H9 (cell line): Measurements from ENCODE around the gene MAP3K21. TPM values are rescaled to one million over a fixed set of nuclear protein-coding genes. Genes with fewer than 3 reads are reported as not detected.
A peak's percentile ranks its signal among the peaks of the same experiment; 100 is the strongest.

ENCODE experiments used
- DNase-seq: peaks from one replicate; pipeline ENCODE4 v3.0.0-alpha.2; 2017
- H2AFZ ChIP-seq: one replicate; pipeline ENCODE4 v1.6.1; 2013; ENCODE audit warnings: mild to moderate bottlenecking, low read length, control low read depth, moderate library complexity
- H2AK5ac ChIP-seq: 2 replicates; pipeline ENCODE4 v1.6.1; 2013; ENCODE audit warnings: low read length, control low read depth, mixed read lengths; ENCODE audit not compliant: insufficient read length
- H2BK120ac ChIP-seq: one replicate; pipeline ENCODE4 v1.6.1; 2013; ENCODE audit warnings: low read depth, mild to moderate bottlenecking, low read length, control low read depth, inconsistent platforms; ENCODE audit not compliant: poor library complexity, severe bottlenecking
- H2BK12ac ChIP-seq: 2 replicates; pipeline ENCODE4 v1.6.1; 2013; ENCODE audit warnings: low read length, control low read depth, mixed read lengths, low read depth; ENCODE audit not compliant: insufficient read length
- H2BK15ac ChIP-seq: 2 replicates; pipeline ENCODE4 v1.6.1; 2013; ENCODE audit warnings: low read depth, low read length, control low read depth
- H2BK20ac ChIP-seq: one replicate; pipeline ENCODE4 v1.6.1; 2013; ENCODE audit warnings: low read depth, mild to moderate bottlenecking, low read length, control low read depth, inconsistent platforms; ENCODE audit not compliant: poor library complexity, severe bottlenecking
- H2BK5ac ChIP-seq: 2 replicates; pipeline ENCODE4 v1.6.1; 2013; ENCODE audit warnings: low read length, control low read depth, mixed read lengths; ENCODE audit not compliant: insufficient read length
- H3K14ac ChIP-seq: 2 replicates; pipeline ENCODE4 v1.6.1; 2013; ENCODE audit warnings: low read length, control low read depth; ENCODE audit not compliant: insufficient read depth
- H3K18ac ChIP-seq: 2 replicates; pipeline ENCODE4 v1.6.1; 2013; ENCODE audit warnings: low read depth, mild to moderate bottlenecking, mixed read lengths, low read length, control low read depth; ENCODE audit not compliant: insufficient read length
- H3K23ac ChIP-seq: 2 replicates; pipeline ENCODE4 v1.6.1; 2013; ENCODE audit warnings: low read length, control low read depth, mixed read lengths, low read depth; ENCODE audit not compliant: insufficient read length
- H3K23me2 ChIP-seq: 2 replicates; pipeline ENCODE4 v1.6.1; 2013; ENCODE audit warnings: low read depth, mild to moderate bottlenecking, mixed read lengths, low read length, control low read depth; ENCODE audit not compliant: insufficient read length, poor library complexity, severe bottlenecking
- H3K27ac ChIP-seq: 2 replicates; pipeline ENCODE4 v1.5.1; 2013; ENCODE audit warnings: low read length, control low read depth, mixed read lengths, low read depth; ENCODE audit not compliant: insufficient read length
- H3K27me3 ChIP-seq: 2 replicates; pipeline ENCODE4 v1.6.1; 2013; ENCODE audit warnings: low read length, control low read depth, inconsistent platforms; ENCODE audit not compliant: insufficient read depth
- H3K4ac ChIP-seq: 2 replicates; pipeline ENCODE4 v1.6.1; 2013; ENCODE audit warnings: low read depth, mild to moderate bottlenecking, control low read depth, inconsistent platforms, low read length, moderate library complexity
- H3K4me1 ChIP-seq: 2 replicates; pipeline ENCODE4 v1.6.1; 2013; ENCODE audit warnings: low read length, control low read depth, inconsistent platforms; ENCODE audit not compliant: insufficient read depth
- H3K4me2 ChIP-seq: 2 replicates; pipeline ENCODE4 v1.6.1; 2013; ENCODE audit warnings: low read length, control low read depth, mixed read lengths; ENCODE audit not compliant: insufficient read length, insufficient read depth
- H3K56ac ChIP-seq: 2 replicates; pipeline ENCODE4 v1.6.1; 2013; ENCODE audit warnings: low read depth, mild to moderate bottlenecking, mixed read lengths, low read length, control low read depth; ENCODE audit not compliant: insufficient read length
- H3K79me1 ChIP-seq: 2 replicates; pipeline ENCODE4 v1.6.1; 2013; ENCODE audit warnings: low read depth, mild to moderate bottlenecking, moderate library complexity, low read length, control low read depth, inconsistent platforms; ENCODE audit not compliant: insufficient read depth, poor library complexity, severe bottlenecking
- H3K79me2 ChIP-seq: 2 replicates; pipeline ENCODE4 v1.6.1; 2013; ENCODE audit warnings: low read length, control low read depth, inconsistent platforms; ENCODE audit not compliant: insufficient read depth
- H3K9ac ChIP-seq: 2 replicates; pipeline ENCODE4 v1.6.1; 2013; ENCODE audit warnings: low read length, control low read depth, mixed read lengths; ENCODE audit not compliant: insufficient read length; ENCODE audit errors: extremely low read depth
- H3K9me3 ChIP-seq: one replicate; pipeline ENCODE4 v1.6.1; 2013; ENCODE audit warnings: low read depth, low read length, inconsistent platforms; ENCODE audit not compliant: control insufficient read depth
- H3T11ph ChIP-seq: one replicate; pipeline ENCODE4 v1.6.1; 2013; ENCODE audit warnings: mild to moderate bottlenecking, low read length, control low read depth, inconsistent platforms
- H4K20me1 ChIP-seq: one replicate; pipeline ENCODE4 v1.6.1; 2013; ENCODE audit not compliant: control insufficient read depth, insufficient read length, insufficient read depth
- H4K5ac ChIP-seq: 2 replicates; pipeline ENCODE4 v1.6.1; 2013; ENCODE audit warnings: low read depth, mild to moderate bottlenecking, mixed read lengths, low read length, control low read depth; ENCODE audit not compliant: insufficient read length
- H4K8ac ChIP-seq: replicated peaks from 2 replicates; pipeline ENCODE4 v1.6.1; 2013; ENCODE audit warnings: low read length, control low read depth, mixed read lengths, low read depth; ENCODE audit not compliant: insufficient read length
- H4K91ac ChIP-seq: 2 replicates; pipeline ENCODE4 v1.6.1; 2013; ENCODE audit warnings: low read depth, mild to moderate bottlenecking, moderate library complexity, mixed read lengths, low read length, control low read depth; ENCODE audit not compliant: insufficient read length
- H3K27ac Mint-ChIP-seq, 3 experiments: 2 replicates in 2 of 3; 3 replicates in 1 of 3; pipeline ENCODE4 v1.8.0; 2020 to 2021; ENCODE audit warnings: mixed read lengths in 3 of 3, mild to moderate bottlenecking in 1 of 3, moderate library complexity in 1 of 3
- H3K27me3 Mint-ChIP-seq: 2 replicates; pipeline ENCODE4 v1.8.0; 2021; ENCODE audit warnings: low read depth, mild to moderate bottlenecking, moderate library complexity, mixed read lengths
- H3K36me3 Mint-ChIP-seq, 3 experiments: 2 replicates in 2 of 3; 3 replicates in 1 of 3; pipeline ENCODE4 v1.8.0; 2020 to 2021; ENCODE audit warnings: low read depth in 3 of 3, mixed read lengths in 3 of 3; ENCODE audit not compliant: insufficient read depth in 1 of 3
- H3K4me1 Mint-ChIP-seq, 2 experiments: 2 replicates each; pipeline ENCODE4 v1.8.0; 2020; ENCODE audit warnings: mixed read lengths in 2 of 2
- H3K4me3 Mint-ChIP-seq, 2 experiments: 2 replicates in 1 of 2; 3 replicates in 1 of 2; pipeline ENCODE4 v1.8.0; 2020 to 2021; ENCODE audit warnings: mild to moderate bottlenecking in 2 of 2, mixed read lengths in 2 of 2, moderate library complexity in 1 of 2
- H3K9me3 Mint-ChIP-seq, 2 experiments: 2 replicates in 1 of 2; 3 replicates in 1 of 2; pipeline ENCODE4 v1.8.0; 2020; ENCODE audit warnings: mild to moderate bottlenecking in 2 of 2, mixed read lengths in 2 of 2, moderate library complexity in 1 of 2
- CTCF ChIP-seq: fragments of 200-600 bp; sonication (generic); conservative IDR thresholded peaks from 3 replicates; pipeline ENCODE4 v1.8.0; 2021; ENCODE audit warnings: antibody characterized with exemption, mild to moderate bottlenecking
- WGBS: extraction: QIAGEN DNeasy Blood & Tissue Kit; methylation state at CpG from one replicate; pipeline ENCODE4 v1.1.7; 2013; ENCODE audit warnings: missing lambda C conversion rate, low lambda C conversion rate, mixed read lengths; ENCODE audit not compliant: insufficient read length; ENCODE audit errors: extremely low coverage; 5-methylcytosine and 5-hydroxymethylcytosine counted together
- total RNA-seq: library from RNA; stranded (reverse); gene quantifications from 2 replicates; pipeline ENCODE4 v1.2.1, GENCODE V29; 2021

Gene MAP3K21
- total RNA-seq, 1 experiment from 2014 or later = 11.7 TPM

- no peaks in the 10 kb centered on the region; a peak in 1 of 7 replicates for H3K36me3 Mint-ChIP-seq
- H3K14ac ChIP-seq = peak overlapping the region; percentile 97
- 0 out of 5 replicates have a peak, but pooled peaks cover 0 to 2% of the 10 kb centered on the region in 2 experiments for H3K9me3 Mint-ChIP-seq
- H3K9me3 ChIP-seq = no peaks in the 10 kb centered on the region
- peak overlapping the region; percentile 60 for H3K9ac ChIP-seq
- peaks cover 17% of the 10 kb centered on the region for H3K23me2 ChIP-seq
- no peak overlapping the region for H2BK20ac ChIP-seq
- H2BK15ac ChIP-seq = no peak overlapping the region
- no peak overlapping the region for H2AFZ ChIP-seq
- no peak overlapping the region for H3K4ac ChIP-seq
- H3K4me3 Mint-ChIP-seq = peak overlapping the region; percentile 66 to 88
- no peaks in the 10 kb centered on the region for H4K20me1 ChIP-seq
- peaks cover 31% of the 10 kb centered on the region for H3K27me3 Mint-ChIP-seq
- no peak overlapping the region for H2AK5ac ChIP-seq
- no peak overlapping the region for H2BK5ac ChIP-seq
- H2BK120ac ChIP-seq = no peak overlapping the region
- H2BK12ac ChIP-seq = no peak overlapping the region
- no peak overlapping the region for H4K8ac ChIP-seq
- H3K4me1 ChIP-seq = peaks cover 2% of the 10 kb centered on the region; the same call in 1 of the 2 replicates
- H3K56ac ChIP-seq = no peak overlapping the region
- no peak overlapping the region for H3T11ph ChIP-seq
- H3K79me1 ChIP-seq = no peaks in the 10 kb centered on the region
- peaks cover 11% of the 10 kb centered on the region; the same call in 1 of the 2 replicates for H3K79me2 ChIP-seq
- H3K18ac ChIP-seq = peak overlapping the region; percentile 45
- no peak overlapping the region for H3K27ac ChIP-seq
- H3K27me3 ChIP-seq = no peaks in the 10 kb centered on the region; the same call in 1 of the 2 replicates
- no peak for TF ChIP-seq CTCF
- H3K27ac Mint-ChIP-seq = no peak overlapping the region
- H4K91ac ChIP-seq = no peak overlapping the region
- H4K5ac ChIP-seq = no peak overlapping the region
- no peak overlapping the region for H3K23ac ChIP-seq
- peaks cover 27 to 28% of the 10 kb centered on the region in 2 experiments for H3K4me1 Mint-ChIP-seq
- DNase-seq = peak; percentile 50
- peak overlapping the region; percentile 94 for H3K4me2 ChIP-seq
- no CpG with 5 or more reads among the region's 96 CpGs for WGBS
These were observed 808 bp downstream of the MAP3K21 start for GRCh38 chr1:233328142-233328921.
